ENCODE results near the gene RPS6KC1.
"Not testable (repeated sequence)": the region's sequence is repeated elsewhere in the genome, so short reads cannot be mapped to it uniquely, and the experiment has no call there.

RPS6KC1 gene

GRCh38 chr1:213296558-213296957, 245.5 kb downstream of the RPS6KC1 start:
- DNase-seq, result no peak

GRCh38 chr1:213297021-213297420, 246.0 kb downstream of the RPS6KC1 start:
- no peak for DNase-seq

GRCh38 chr1:213300433-213300832, 249.4 kb downstream of the RPS6KC1 start:
- DNase-seq, result no peak

GRCh38 chr1:213301524-213301923, 250.5 kb downstream of the RPS6KC1 start:
- not testable (repeated sequence) for DNase-seq

DNA sequence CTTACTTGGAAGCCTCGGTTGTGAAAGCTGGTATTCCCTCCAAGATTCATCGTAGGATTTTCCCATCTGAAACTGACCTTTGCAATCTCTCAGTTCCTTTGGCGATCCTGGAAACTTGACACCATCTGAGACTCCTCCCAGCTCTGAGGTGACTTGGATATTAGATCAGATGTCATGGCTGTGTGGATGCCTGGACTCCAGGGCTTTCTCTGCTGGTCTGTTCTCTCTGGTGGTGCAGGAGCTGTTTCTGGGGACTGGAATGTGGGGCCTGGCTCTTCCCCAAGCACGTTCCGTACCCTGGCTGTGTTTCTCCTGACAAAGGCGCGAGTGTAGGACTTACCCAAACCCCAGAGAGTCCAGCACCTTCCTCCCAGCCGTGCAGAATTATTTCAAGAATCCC, 252.2 kb downstream of the RPS6KC1 start:
- no peak for DNase-seq

DNA sequence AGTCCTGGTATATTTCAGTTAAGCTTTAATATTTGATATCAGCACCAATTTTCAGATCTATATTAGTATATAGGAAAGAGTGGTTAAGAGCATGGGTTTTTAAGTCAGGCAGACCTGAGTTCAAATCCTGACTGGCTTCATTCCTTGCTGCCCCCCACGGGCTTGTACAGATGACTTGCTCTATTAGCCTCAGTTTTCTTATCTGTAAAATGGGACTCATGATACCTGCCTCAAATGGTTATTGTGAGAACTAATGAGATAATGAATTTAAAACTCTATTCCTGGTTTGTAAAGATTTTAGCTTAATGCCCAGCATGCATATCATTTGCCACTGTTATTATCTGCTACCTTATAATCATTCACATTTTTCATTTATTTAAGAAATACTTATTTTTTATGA, 264.5 kb downstream of the RPS6KC1 start:
- DNase-seq, result no peak

GRCh38 chr1:213318458-213318857, 267.4 kb downstream of the RPS6KC1 start:
- DNase-seq, result not testable (repeated sequence)

DNA sequence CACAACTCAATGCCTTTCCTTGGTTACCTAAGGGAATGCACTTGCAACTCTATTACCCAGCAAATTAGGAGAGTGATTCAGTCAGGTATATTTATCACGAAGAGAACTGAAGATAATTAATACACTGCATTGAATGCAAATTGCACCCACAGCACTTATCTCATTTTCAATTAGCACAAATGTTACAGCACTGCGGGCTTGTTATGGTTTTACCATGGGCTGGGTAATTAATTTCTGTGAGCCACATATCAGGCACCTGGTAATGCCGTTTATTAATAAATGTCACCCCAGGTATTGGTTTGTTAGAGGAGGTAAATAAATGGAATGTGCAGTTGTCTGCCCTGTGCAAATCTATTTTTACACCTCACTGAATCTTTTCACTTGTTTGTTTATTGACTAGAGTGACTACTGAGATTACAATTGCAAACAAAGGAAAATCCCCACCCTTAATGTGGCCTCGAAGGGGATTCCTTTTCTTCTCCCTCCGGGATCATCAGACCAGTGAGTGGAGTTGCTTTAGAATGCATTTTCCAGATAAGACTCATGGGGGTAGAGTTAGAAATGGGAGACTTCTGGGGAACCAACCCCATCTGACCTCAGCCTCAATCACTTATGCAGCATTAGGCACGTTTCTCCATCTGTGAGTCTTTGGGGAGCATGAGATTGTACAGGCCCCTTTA, 269.3 kb downstream of the RPS6KC1 start:
- DNase-seq, result no peak

Data from NCI-H524 (cell line).